ENCODE data around the gene MEGF6. TPM values are rescaled to one million over a fixed set of nuclear protein-coding genes. Genes with fewer than 3 reads are reported as not detected.

The MEGF6 gene
- total and polyA plus RNA-seq, 9 of the 15 experiments (the other 6 are each of a cell fraction or from before 2014, with no cell fraction given), result 0.03 to 1.7 (median 0.24) TPM; not detected in 3

- TF ChIP-seq TFE3 (CRISPR knock-in tag; IDR thresholded peaks at IDR 0.05), result peak; percentile 13; the same call in 1 of the 2 replicates
- TF ChIP-seq ZNF224 (CRISPR knock-in tag; IDR thresholded peaks at IDR 0.05), result no peak
- no peak for TF ChIP-seq ZNF253 (CRISPR knock-in tag; conservative IDR thresholded peaks at IDR 0.05)
- TF ChIP-seq ZNF740 (CRISPR knock-in tag; IDR thresholded peaks at IDR 0.05), result no peak
- no peak for TF ChIP-seq ZNF740 (tag; IDR thresholded peaks at IDR 0.05)
- TF ChIP-seq NFIX (CRISPR knock-in tag; IDR thresholded peaks at IDR 0.05; ENCODE audit: low read depth), result no peak
- no peak for TF ChIP-seq ZNF655 (CRISPR knock-in tag; IDR thresholded peaks at IDR 0.05)
- TF ChIP-seq ZNF75A (CRISPR knock-in tag; IDR thresholded peaks at IDR 0.05), result no peak
- TF ChIP-seq POLR2B (IDR thresholded peaks at IDR 0.05; ENCODE audit: low read depth, partially characterized antibody), result no peak
- no peak for TF ChIP-seq MBD2 (IDR thresholded peaks at IDR 0.05; ENCODE audit: borderline replicate concordance, low read depth)
- TF ChIP-seq POLR2AphosphoS5 (IDR thresholded peaks at IDR 0.05; ENCODE audit: control insufficient read depth, insufficient read depth, low read depth, low read length), result no peak
- no peak for TF ChIP-seq POLR2G (IDR thresholded peaks at IDR 0.05; ENCODE audit: low read depth, low read length)
- TF ChIP-seq BHLHE40 (IDR thresholded peaks at IDR 0.05; ENCODE audit: low read length), result peak; percentile 47
- TF ChIP-seq SMARCA4 (IDR thresholded peaks at IDR 0.05), result no peak
- TF ChIP-seq ZBTB5 (IDR thresholded peaks at IDR 0.05), result no peak
- TF ChIP-seq ZFP91 (CRISPR knock-in tag; IDR thresholded peaks at IDR 0.05), result no peak
- no peak for TF ChIP-seq PRDM10 (IDR thresholded peaks at IDR 0.05; ENCODE audit: partially characterized antibody)
Observed at GRCh38 chr1:3608154-3608553, 3.2 kb downstream of the MEGF6 start (continued).

All from K562 (cell line).